ENCODE data around the gene OR5K3.

Gene OR5K3, protein sequence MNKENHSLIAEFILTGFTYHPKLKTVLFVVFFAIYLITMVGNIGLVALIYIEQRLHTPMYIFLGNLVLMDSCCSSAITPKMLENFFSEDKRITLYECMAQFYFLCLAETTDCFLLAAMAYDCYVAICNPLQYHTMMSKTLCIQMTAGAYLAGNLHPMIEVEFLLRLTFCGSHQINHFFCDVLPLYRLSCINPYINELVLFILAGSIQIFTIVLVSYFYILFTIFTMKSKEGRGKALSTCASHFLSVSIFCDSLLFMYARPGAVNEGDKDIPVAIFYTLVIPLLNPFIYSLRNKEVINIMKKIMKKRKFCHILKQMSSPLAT

DNA sequence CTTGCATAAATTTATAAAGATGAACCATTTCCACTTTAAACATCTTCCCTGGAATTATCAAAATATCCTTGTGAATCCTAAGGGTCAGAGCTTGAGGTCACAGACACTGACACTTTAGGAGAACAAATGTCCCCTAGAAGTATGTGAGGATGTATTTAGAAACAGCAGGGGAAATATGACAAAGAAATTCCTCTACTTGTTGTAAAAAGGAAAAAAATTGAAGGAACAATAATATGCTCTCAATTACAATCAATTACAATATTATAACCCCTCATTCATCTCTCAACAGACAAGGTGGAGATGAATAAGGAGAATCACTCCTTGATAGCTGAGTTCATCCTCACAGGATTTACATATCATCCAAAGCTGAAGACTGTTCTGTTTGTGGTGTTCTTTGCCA, at the start of gene OR5K3:
Gene OR5K3 (plus strand): TSS at position 301 of the 400 bp plus-strand sequence. CDS start 0 bp downstream, at position 301.
- Histone ChIP-seq H3K27ac (ENCODE audit: low read length) (no peak within 1 kb of the TSS), H3K4me3 (ENCODE audit: low read depth in 1 of 2, low read length in 2 of 2) (no peak within 1 kb of the TSS), H3K36me3 (ENCODE audit: control insufficient read depth in 1 of 2, insufficient read depth in 2 of 2, low read length in 2 of 2) (no peaks in the 10 kb centered on the region), H3K27me3 (ENCODE audit: low read depth, low read length) (no peaks in the 10 kb centered on the region), H3K4me1 (ENCODE audit: control insufficient read depth in 1 of 2, insufficient read depth in 2 of 2, low read length in 2 of 2) (no peaks in the 10 kb centered on the region), H3K9me3 (ENCODE audit: control insufficient read depth in 1 of 2, low read length in 2 of 2) (no peaks in the 10 kb centered on the region)

DNA sequence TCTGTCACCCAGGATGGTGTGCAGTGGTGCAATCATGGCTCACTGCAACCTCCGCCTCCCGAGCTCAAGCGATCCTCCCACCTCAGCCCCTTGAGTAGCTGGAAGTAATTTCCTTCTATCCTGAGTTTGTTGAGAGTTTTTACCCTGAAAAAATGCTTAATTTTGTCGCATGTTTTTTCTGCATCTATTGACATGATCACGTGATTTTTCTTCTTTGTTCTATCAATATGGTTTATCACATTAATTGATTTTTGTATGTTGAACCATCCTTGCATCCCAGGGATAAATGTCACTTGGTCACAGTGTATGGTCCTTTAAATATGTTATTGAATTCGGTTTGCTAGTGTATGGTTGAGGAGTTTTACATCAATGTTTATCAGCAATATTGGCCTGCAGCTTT, 48.7 kb upstream of the OR5K3 start:
- no peaks in the 10 kb centered on the region for H3K27me3 ChIP-seq (ENCODE audit: low read depth, low read length)
- no peak overlapping the region for H3K27ac ChIP-seq (ENCODE audit: low read length)
- H3K36me3 ChIP-seq (ENCODE audit: control insufficient read depth in 1 of 2, insufficient read depth in 2 of 2, low read length in 2 of 2), result no peaks in the 10 kb centered on the region
- H3K4me3 ChIP-seq (ENCODE audit: low read depth in 1 of 2, low read length in 2 of 2), result no peak overlapping the region
- H3K9me3 ChIP-seq (ENCODE audit: control insufficient read depth in 1 of 2, low read length in 2 of 2), result no peaks in the 10 kb centered on the region
- no peaks in the 10 kb centered on the region for H3K4me1 ChIP-seq (ENCODE audit: control insufficient read depth in 1 of 2, insufficient read depth in 2 of 2, low read length in 2 of 2)

DNA sequence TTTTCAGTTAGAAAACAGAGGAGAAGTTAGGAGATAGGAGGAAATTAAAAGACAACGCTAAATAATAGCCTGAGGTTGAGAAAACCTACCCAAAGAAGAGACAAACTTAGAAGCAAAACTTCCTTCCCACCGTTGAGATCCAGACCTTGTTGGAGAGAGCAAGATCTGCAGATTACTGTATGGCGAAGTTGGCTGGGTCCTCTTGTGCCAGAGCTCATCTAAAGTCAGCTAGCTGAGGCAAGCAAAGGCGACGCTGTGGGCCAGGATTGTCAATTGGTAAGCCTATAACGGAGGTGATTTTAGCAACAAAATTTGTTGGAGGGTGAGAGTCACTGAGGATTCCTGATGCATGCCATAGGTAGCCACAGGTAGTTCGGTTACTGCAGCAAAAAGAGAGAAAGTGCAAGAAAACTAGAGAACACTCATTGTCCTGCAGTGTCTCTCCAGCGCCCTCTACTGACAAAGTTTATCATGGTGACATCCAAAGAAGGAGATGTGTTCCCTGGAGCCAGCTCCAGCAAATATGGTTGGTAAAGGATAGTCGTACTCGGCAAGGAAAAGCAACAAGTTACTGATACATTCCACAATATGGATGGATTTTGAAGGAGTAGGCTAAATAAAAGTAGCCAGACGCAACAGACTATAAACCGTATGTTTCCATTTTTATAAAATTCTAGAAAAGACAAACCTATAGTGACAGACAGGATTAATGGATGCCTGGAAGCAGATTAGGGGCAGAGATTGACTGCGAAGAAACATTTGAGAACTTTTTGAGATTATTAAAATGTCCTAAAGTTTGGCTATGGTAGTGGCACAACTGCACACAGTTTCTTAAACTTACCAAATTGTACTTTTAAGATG, 46.6 kb upstream of the OR5K3 start:
- H3K27me3 ChIP-seq (ENCODE audit: low read depth, low read length), result no peaks in the 10 kb centered on the region
- no peaks in the 10 kb centered on the region for H3K36me3 ChIP-seq (ENCODE audit: control insufficient read depth in 1 of 2, insufficient read depth in 2 of 2, low read length in 2 of 2)
- H3K27ac ChIP-seq (ENCODE audit: low read length), result no peak overlapping the region
- H3K4me1 ChIP-seq (ENCODE audit: control insufficient read depth in 1 of 2, insufficient read depth in 2 of 2, low read length in 2 of 2), result no peaks in the 10 kb centered on the region
- H3K9me3 ChIP-seq (ENCODE audit: control insufficient read depth in 1 of 2, low read length in 2 of 2), result no peaks in the 10 kb centered on the region
- H3K4me3 ChIP-seq (ENCODE audit: low read depth in 1 of 2, low read length in 2 of 2), result no peak overlapping the region

DNA sequence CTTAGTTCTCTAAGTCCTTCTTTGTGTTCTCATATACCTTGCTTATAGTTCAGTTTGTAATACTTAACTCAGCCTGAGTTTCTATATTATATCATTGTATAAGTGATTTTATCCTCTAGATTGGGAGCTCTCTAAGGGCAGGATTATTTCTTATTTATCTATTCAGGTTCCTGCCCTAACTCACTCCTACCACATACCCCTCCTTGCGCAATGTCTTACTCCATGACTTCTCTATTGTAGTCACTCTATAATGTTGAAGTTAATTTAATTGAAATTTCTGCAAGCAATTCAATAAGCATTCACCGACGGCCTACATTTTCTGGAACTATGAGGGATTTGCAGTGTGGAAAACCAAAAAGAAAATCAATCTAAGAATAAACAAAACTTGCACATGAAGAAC, 40.4 kb upstream of the OR5K3 start:
- Histone ChIP-seq H3K9me3 (ENCODE audit: control insufficient read depth in 1 of 2, low read length in 2 of 2) (no peaks in the 10 kb centered on the region), H3K27ac (ENCODE audit: low read length) (no peak overlapping the region), H3K4me3 (ENCODE audit: low read depth in 1 of 2, low read length in 2 of 2) (no peak overlapping the region), H3K27me3 (ENCODE audit: low read depth, low read length) (no peaks in the 10 kb centered on the region), H3K4me1 (ENCODE audit: control insufficient read depth in 1 of 2, insufficient read depth in 2 of 2, low read length in 2 of 2) (no peaks in the 10 kb centered on the region), H3K36me3 (ENCODE audit: control insufficient read depth in 1 of 2, insufficient read depth in 2 of 2, low read length in 2 of 2) (no peaks in the 10 kb centered on the region)

DNA sequence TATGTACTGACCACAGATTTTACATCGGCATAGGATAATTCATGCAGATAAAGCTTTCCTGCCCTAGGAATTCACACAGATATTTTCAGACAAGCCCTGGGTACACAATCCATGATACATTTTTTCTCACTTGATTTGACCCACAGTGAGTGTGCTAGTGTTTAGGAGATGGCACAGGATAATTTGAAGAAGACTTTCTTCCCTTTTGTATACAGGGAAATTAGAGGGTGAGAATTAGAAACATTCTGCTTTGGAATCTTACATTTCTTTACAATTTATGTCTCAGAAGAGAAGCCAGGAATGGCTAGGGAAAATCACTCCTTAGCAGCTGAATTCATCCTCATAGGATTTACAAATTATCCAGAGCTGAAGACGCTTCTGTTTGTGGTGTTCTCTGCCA, 36.9 kb upstream of the OR5K3 start, which contains the start of gene OR5K4:
Gene OR5K4 (plus strand): TSS at position 301 of the 400 bp plus-strand sequence. CDS start 0 bp downstream, at position 301.
- H3K27ac ChIP-seq (ENCODE audit: low read length), result no peak within 1 kb of the TSS
- no peaks in the 10 kb centered on the region for H3K36me3 ChIP-seq (ENCODE audit: control insufficient read depth in 1 of 2, insufficient read depth in 2 of 2, low read length in 2 of 2)
- no peaks in the 10 kb centered on the region for H3K4me1 ChIP-seq (ENCODE audit: control insufficient read depth in 1 of 2, insufficient read depth in 2 of 2, low read length in 2 of 2)
- no peak within 1 kb of the TSS for H3K4me3 ChIP-seq (ENCODE audit: low read depth in 1 of 2, low read length in 2 of 2)
- H3K9me3 ChIP-seq (ENCODE audit: control insufficient read depth in 1 of 2, low read length in 2 of 2), result no peaks in the 10 kb centered on the region
- no peaks in the 10 kb centered on the region for H3K27me3 ChIP-seq (ENCODE audit: low read depth, low read length)

DNA sequence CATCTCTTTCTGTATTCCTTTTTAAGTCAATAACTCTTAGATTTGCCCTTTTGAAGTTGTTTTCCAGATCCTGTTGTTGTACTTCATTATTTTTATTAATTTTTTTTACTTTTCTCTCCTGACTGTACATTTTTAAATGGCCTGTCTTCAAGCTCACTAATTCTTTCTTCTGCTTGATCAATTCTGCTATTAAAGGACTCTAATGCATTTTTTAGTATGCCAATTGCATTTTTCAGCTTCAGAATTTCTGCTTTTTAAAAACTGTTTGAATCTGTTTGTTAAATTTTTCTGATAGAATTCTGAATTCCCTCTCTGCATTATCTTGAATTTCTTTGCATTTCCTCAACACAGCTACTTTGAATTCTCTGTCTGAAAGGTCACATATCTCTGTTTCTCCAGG, 31.2 kb upstream of the OR5K3 start:
- Histone ChIP-seq H3K36me3 (ENCODE audit: control insufficient read depth in 1 of 2, insufficient read depth in 2 of 2, low read length in 2 of 2) (no peaks in the 10 kb centered on the region), H3K27ac (ENCODE audit: low read length) (no peak overlapping the region), H3K27me3 (ENCODE audit: low read depth, low read length) (no peaks in the 10 kb centered on the region), H3K4me3 (ENCODE audit: low read depth in 1 of 2, low read length in 2 of 2) (no peak overlapping the region), H3K4me1 (ENCODE audit: control insufficient read depth in 1 of 2, insufficient read depth in 2 of 2, low read length in 2 of 2) (no peaks in the 10 kb centered on the region), H3K9me3 (ENCODE audit: control insufficient read depth in 1 of 2, low read length in 2 of 2) (peaks cover 0 to 8% of the 10 kb centered on the region in 2 donors)

DNA sequence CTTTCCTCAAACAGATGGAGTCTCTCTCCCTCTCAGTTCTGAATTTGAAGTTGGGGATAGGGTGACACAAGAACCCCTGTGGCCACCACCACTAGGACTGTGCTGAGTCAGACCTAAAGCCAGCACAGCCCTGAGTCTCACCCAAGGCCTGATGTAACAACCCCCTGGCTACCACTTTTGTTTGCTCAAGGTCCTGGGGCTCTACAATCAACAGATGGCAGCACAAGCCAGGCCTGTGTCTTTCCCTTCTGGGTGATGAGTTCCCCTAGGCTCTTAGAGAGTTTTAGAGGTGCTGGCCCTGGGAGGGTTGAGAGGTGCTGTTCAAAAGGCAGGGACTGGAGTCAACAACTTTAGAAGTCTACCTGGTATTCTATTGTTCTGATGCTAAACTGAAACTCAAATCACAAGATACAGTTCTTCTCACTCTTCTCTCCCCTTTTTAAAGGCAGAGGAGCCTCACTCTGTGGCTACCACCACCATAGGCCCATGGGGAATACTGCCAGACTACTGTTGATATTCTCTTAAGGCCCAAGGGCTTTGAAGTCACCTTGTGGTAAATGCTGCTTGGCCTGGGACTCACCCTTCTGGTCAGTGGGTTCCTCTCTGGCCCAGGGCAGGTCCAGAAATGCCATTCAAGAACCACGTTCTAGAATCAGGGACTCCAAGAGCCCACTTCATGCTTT, 30.3 kb upstream of the OR5K3 start:
- Histone ChIP-seq H3K36me3 (ENCODE audit: control insufficient read depth in 1 of 2, insufficient read depth in 2 of 2, low read length in 2 of 2) (no peaks in the 10 kb centered on the region), H3K27me3 (ENCODE audit: low read depth, low read length) (no peaks in the 10 kb centered on the region), H3K4me1 (ENCODE audit: control insufficient read depth in 1 of 2, insufficient read depth in 2 of 2, low read length in 2 of 2) (no peaks in the 10 kb centered on the region), H3K4me3 (ENCODE audit: low read depth in 1 of 2, low read length in 2 of 2) (no peak overlapping the region), H3K27ac (ENCODE audit: low read length) (no peak overlapping the region), H3K9me3 (ENCODE audit: control insufficient read depth in 1 of 2, low read length in 2 of 2) (peaks cover 0 to 8% of the 10 kb centered on the region in 2 donors)

DNA sequence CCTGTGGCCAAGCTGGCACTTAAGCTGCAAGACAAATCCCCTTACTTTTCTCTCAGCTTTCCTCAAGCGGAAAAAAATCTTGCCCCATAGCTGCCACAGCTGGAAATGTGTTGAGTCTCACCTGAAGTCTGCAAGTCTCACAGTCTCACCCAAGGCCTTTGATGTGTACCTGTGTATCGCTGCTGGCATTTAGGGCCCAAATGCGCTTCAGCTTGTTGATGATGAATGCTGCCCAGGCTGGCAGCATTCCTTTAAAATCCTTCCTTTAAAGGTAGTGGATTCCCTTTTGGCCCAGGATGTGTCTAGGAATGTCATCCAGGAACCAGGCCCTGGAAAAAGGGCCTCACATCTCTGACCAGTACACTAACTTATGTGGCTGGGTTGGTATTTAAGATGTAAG, 29.8 kb upstream of the OR5K3 start:
- no peaks in the 10 kb centered on the region for H3K27me3 ChIP-seq (ENCODE audit: low read depth, low read length)
- H3K9me3 ChIP-seq (ENCODE audit: control insufficient read depth in 1 of 2, low read length in 2 of 2), result peaks cover 0 to 8% of the 10 kb centered on the region in 2 donors
- H3K4me1 ChIP-seq (ENCODE audit: control insufficient read depth in 1 of 2, insufficient read depth in 2 of 2, low read length in 2 of 2), result no peaks in the 10 kb centered on the region
- H3K36me3 ChIP-seq (ENCODE audit: control insufficient read depth in 1 of 2, insufficient read depth in 2 of 2, low read length in 2 of 2), result no peaks in the 10 kb centered on the region
- H3K27ac ChIP-seq (ENCODE audit: low read length), result no peak overlapping the region
- H3K4me3 ChIP-seq (ENCODE audit: low read depth in 1 of 2, low read length in 2 of 2), result no peak overlapping the region

DNA sequence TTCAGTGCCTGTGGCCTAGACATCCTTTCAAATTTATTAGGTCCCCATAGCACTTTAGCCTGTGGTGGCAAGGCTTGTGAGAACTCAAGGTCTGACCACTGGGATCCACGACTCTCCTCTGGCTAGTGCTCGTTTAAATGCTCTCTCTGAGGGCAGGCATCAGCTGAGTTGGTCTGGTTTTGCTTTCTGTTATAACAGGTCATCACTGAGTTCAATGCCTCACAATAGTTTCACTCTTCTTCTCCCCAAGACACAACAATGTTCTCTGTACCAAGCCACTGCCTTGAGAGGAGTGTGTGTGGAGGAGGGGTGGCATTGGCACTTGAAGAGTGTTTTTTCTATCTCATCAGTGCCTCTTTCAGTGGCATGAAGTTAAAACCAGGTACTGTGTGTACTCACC, 29.2 kb upstream of the OR5K3 start:
- Histone ChIP-seq H3K27ac (ENCODE audit: low read length) (no peak overlapping the region), H3K4me1 (ENCODE audit: control insufficient read depth in 1 of 2, insufficient read depth in 2 of 2, low read length in 2 of 2) (no peaks in the 10 kb centered on the region), H3K4me3 (ENCODE audit: low read depth in 1 of 2, low read length in 2 of 2) (no peak overlapping the region), H3K36me3 (ENCODE audit: control insufficient read depth in 1 of 2, insufficient read depth in 2 of 2, low read length in 2 of 2) (no peaks in the 10 kb centered on the region), H3K9me3 (ENCODE audit: control insufficient read depth in 1 of 2, low read length in 2 of 2) (peaks cover 0 to 10% of the 10 kb centered on the region in 2 donors), H3K27me3 (ENCODE audit: low read depth, low read length) (no peaks in the 10 kb centered on the region)

DNA sequence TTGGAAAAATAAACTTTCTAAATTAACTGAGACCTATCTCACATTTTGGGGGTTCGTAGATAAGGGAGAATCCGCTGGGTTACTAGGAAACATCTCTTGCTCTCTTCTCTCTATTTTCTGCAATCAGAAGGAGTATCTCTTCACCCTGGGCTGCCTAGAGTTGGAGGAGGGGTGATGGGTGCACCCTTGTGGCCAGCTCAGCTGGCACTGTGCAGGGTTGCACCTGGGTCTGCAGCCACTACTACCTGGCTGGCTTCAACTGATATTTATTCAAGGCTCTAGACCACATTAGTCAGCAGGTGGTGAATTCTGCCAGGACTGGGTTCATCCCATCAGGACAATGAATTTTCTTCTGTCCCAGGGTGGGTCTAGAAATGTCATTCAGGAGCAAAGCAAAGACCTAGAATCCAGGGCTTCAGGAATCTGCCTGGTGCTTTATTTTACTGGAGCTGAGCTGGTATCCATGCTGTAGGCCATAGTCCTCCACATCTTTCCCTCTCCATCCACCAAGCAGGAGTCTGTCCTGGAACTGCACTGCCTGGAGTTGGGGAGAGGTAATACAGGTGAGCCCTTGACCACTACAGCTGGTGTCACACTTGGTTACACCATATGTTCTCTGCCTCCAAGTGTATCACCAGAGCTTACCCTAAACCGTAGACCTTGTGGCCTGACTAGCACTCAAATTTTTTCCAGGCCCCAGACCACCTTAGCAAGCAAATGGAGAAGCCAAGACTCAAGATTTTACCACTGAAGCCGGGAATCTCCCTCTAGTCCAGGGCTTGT, 22.8 kb upstream of the OR5K3 start:
- H3K9me3 ChIP-seq (ENCODE audit: control insufficient read depth in 1 of 2, low read length in 2 of 2), result peaks cover 0 to 2% of the 10 kb centered on the region in 2 donors
- H3K4me3 ChIP-seq (ENCODE audit: low read depth in 1 of 2, low read length in 2 of 2), result no peak overlapping the region
- no peaks in the 10 kb centered on the region for H3K36me3 ChIP-seq (ENCODE audit: control insufficient read depth in 1 of 2, insufficient read depth in 2 of 2, low read length in 2 of 2)
- no peaks in the 10 kb centered on the region for H3K27me3 ChIP-seq (ENCODE audit: low read depth, low read length)
- no peaks in the 10 kb centered on the region for H3K4me1 ChIP-seq (ENCODE audit: control insufficient read depth in 1 of 2, insufficient read depth in 2 of 2, low read length in 2 of 2)
- H3K27ac ChIP-seq (ENCODE audit: low read length), result no peak overlapping the region

Data from muscle layer of duodenum (tissue), 2 donors.